Nephron (organoid): ENCODE results near the gene CTDSPL2.

Experiments
- H3K27ac Mint-ChIP-seq, 3 experiments: 2 replicates each; pipeline ENCODE4 v1.8.0; 2020; ENCODE audit warnings: mixed read lengths in 3 of 3, mild to moderate bottlenecking in 2 of 3, moderate library complexity in 1 of 3
- H3K27me3 Mint-ChIP-seq: 2 replicates; pipeline ENCODE4 v1.8.0; 2021; ENCODE audit warnings: low read depth, mild to moderate bottlenecking, moderate library complexity, mixed read lengths
- H3K36me3 Mint-ChIP-seq: 2 replicates; pipeline ENCODE4 v1.8.0; 2020; ENCODE audit warnings: low read depth, mixed read lengths
- H3K4me1 Mint-ChIP-seq: 2 replicates; pipeline ENCODE4 v1.8.0; 2020; ENCODE audit warnings: mixed read lengths
- H3K4me3 Mint-ChIP-seq, 3 experiments: 2 replicates each; pipeline ENCODE4 v1.8.0; 2020; ENCODE audit warnings: mild to moderate bottlenecking in 3 of 3, mixed read lengths in 3 of 3, moderate library complexity in 2 of 3
- H3K9me3 Mint-ChIP-seq: 2 replicates; pipeline ENCODE4 v1.8.0; 2020; ENCODE audit warnings: mixed read lengths
- CTCF ChIP-seq, 3 experiments: fragments of 200-600 bp; sonication (generic); IDR thresholded peaks; one replicate each; pipeline ENCODE4 v1.5.0; 2021; ENCODE audit warnings: antibody characterized with exemption in 3 of 3; ENCODE audit not compliant: unreplicated experiment in 3 of 3

The CTDSPL2 gene

DNA sequence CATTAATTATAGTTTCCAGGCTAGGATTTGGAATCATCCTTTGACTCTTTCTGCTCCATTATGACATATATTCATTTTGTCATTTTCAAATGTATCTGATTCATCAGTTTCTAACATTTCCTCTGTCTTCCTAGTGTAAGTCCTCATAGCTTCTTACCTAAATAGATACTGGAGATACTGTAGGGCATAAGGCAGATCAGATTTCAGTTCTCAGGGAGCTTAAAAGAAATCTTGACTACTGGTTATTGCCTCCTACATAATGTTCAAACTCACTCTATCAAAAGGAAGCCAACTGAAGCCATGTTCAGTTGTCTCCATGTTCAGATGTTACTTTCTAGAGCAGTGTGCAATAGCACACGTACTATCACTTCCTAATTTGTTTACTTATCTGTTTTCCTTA, 29.6 kb upstream of the CTDSPL2 start:
- TF ChIP-seq CTCF (IDR thresholded peaks at IDR 0.05; ENCODE audit: unreplicated experiment in 3 of 3), result no peak
- Mint-ChIP-seq H3K4me3 (no peak overlapping the region), H3K27me3 (no peaks in the 10 kb centered on the region), H3K36me3 (peaks cover 30% of the 10 kb centered on the region), H3K4me1 (no peaks in the 10 kb centered on the region), H3K9me3 (no peaks in the 10 kb centered on the region), H3K27ac (no peak overlapping the region)

DNA sequence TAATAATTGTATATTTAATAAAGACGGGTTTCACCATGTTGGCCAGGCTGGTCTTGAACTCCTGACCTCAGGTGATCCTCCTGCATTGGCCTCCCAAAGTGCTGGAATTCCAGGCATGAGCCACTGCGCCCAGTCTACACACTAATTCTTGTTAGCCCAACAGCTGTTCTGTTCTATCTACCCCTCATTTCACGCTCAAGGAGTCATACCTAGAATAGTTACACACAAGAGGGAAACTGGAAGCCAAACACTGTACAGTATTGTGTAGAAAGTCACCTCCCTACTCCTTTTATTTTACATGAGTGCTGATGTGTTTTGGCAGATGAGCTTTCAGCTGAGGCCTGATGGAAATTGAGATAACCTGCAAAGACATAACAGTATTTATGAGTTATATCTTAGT, 13.4 kb upstream of the CTDSPL2 start:
- TF ChIP-seq CTCF (IDR thresholded peaks at IDR 0.05; ENCODE audit: unreplicated experiment in 3 of 3), result no peak
- Mint-ChIP-seq H3K4me1 (no peaks in the 10 kb centered on the region), H3K4me3 (no peak overlapping the region), H3K36me3 (peaks cover 18% of the 10 kb centered on the region), H3K9me3 (no peaks in the 10 kb centered on the region), H3K27ac (no peak overlapping the region), H3K27me3 (no peaks in the 10 kb centered on the region)

GRCh38 chr15:44427756-44428724, 611 bp downstream of the CTDSPL2 start:
- Mint-ChIP-seq H3K27ac (peak overlapping the region; percentile 99 to 100 (median 100)), H3K4me3 (peak overlapping the region; percentile 91 to 98 (median 93)), H3K9me3 (no peaks in the 10 kb centered on the region), H3K27me3 (no peaks in the 10 kb centered on the region), H3K4me1 (peaks cover 13% of the 10 kb centered on the region), H3K36me3 (peaks cover 12% of the 10 kb centered on the region)
- TF ChIP-seq CTCF (IDR thresholded peaks at IDR 0.05; ENCODE audit: unreplicated experiment in 3 of 3), result no peak

GRCh38 chr15:44435893-44436667, 8.7 kb downstream of the CTDSPL2 start:
- TF ChIP-seq CTCF (IDR thresholded peaks at IDR 0.05; ENCODE audit: unreplicated experiment in 3 of 3), result no peak
- H3K27ac Mint-ChIP-seq, result no peak overlapping the region
- no peaks in the 10 kb centered on the region for H3K27me3 Mint-ChIP-seq
- no peaks in the 10 kb centered on the region for H3K9me3 Mint-ChIP-seq
- H3K4me3 Mint-ChIP-seq, result no peak overlapping the region
- H3K4me1 Mint-ChIP-seq, result no peaks in the 10 kb centered on the region
- H3K36me3 Mint-ChIP-seq, result peaks cover 44% of the 10 kb centered on the region

DNA sequence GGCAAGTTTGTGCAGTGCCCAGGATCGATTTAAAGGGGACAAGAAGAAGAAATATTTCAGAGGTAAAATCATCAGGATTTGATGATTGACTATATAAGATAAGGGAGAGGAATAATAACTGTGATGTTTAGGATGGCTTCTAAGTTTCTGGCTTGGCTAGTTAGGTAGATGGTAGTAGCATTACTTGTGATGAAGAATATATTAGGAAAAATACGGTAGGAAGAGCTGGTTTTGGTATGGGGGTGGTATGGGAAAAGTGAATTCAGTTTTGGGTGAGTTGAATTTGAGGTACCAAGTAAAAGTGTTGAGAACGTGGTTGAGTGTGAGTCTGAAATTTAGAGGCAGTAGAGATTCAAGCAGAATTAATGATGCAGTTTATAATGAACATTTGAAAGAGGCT, 11.0 kb downstream of the CTDSPL2 start:
- no peaks in the 10 kb centered on the region for H3K4me1 Mint-ChIP-seq
- peaks cover 6% of the 10 kb centered on the region for H3K9me3 Mint-ChIP-seq
- no peak overlapping the region for H3K4me3 Mint-ChIP-seq
- peaks cover 51% of the 10 kb centered on the region for H3K36me3 Mint-ChIP-seq
- no peak overlapping the region for H3K27ac Mint-ChIP-seq
- TF ChIP-seq CTCF (IDR thresholded peaks at IDR 0.05; ENCODE audit: unreplicated experiment in 3 of 3), result no peak
- H3K27me3 Mint-ChIP-seq, result no peaks in the 10 kb centered on the region
